ENCODE measurements around the gene G3BP2. TPM values are rescaled to one million over a fixed set of nuclear protein-coding genes. Genes with fewer than 3 reads are reported as not detected.

The G3BP2 gene
- total and polyA plus RNA-seq, 2 of the 8 experiments (the other 6 are each of a cell fraction or from before 2014, with no cell fraction given): 83.7 to 378 TPM

DNA sequence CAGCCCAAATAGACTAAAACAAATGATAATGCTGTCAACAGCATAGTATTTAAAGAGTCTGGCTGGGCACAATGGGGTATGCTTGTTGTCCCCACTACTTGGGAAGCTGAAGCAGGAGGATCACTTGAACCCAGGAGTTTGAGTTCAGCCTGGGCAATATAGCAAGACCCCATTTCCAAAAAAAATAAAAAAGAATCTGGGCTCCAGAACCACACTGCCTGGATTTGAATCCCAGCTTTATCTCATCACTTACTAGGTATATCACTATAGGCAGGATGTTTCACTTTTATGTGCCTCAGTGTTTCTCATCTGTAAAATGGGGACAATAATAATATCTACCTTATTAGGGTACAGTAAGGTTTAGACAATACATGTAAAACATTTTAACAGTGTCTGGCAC is 5.3 kb upstream of the G3BP2 start:
- Histone ChIP-seq H3K18ac (ENCODE audit: extremely low read depth, low read length) (no peak overlapping the region), H3K9me3 (ENCODE audit: insufficient read depth in 2 of 2, low read depth in 1 of 2, low read length in 1 of 2) (no peaks in the 10 kb centered on the region), H4K91ac (replicated peaks; ENCODE audit: insufficient read length, low read length) (no peak overlapping the region), H4K5ac (ENCODE audit: insufficient read length, low read depth, low read length) (no peak overlapping the region), H2BK15ac (ENCODE audit: low read length) (no peak overlapping the region), H2AK5ac (ENCODE audit: low read depth, low read length) (no peak overlapping the region; the same call in 1 of the 2 replicates), H3K4me3 (ENCODE audit: extremely low read depth in 1 of 4, insufficient read depth in 2 of 4, low read depth in 3 of 4, low read length in 4 of 4) (no peak overlapping the region), H2BK5ac (ENCODE audit: low read depth, low read length) (no peak overlapping the region), H3K14ac (ENCODE audit: insufficient read length) (no peak overlapping the region), H2BK120ac (replicated peaks; ENCODE audit: low read depth, low read length) (no peak overlapping the region), H3K27me3 (replicated peaks in 1 of 4; ENCODE audit: control insufficient read depth in 3 of 4, extremely low read depth in 1 of 4, insufficient read depth in 3 of 4, low read length in 3 of 4) (no peaks in the 10 kb centered on the region), H2BK20ac (ENCODE audit: low read length) (no peak overlapping the region), H3K4me2 (ENCODE audit: insufficient read depth in 1 of 2, low read depth in 2 of 2, low read length in 2 of 2) (no peak overlapping the region), H3K23ac (ENCODE audit: insufficient read length) (no peak overlapping the region), H2AFZ (ENCODE audit: low read length) (no peak overlapping the region), H3K9ac (replicated peaks in 1 of 4; ENCODE audit: extremely low read depth in 1 of 4, low read depth in 3 of 4, low read length in 3 of 4) (no peak overlapping the region), H3K4me1 (replicated peaks in 1 of 4; ENCODE audit: control insufficient read depth in 3 of 4, insufficient read depth in 4 of 4, low read length in 3 of 4) (peaks cover 3 to 11% (median 7%) of the 10 kb centered on the region in 4 experiments), H4K8ac (ENCODE audit: extremely low read depth, insufficient read depth, low read length) (no peak overlapping the region), H3K56ac (replicated peaks; ENCODE audit: insufficient read length, low read depth, low read length) (no peak overlapping the region), H2BK12ac (ENCODE audit: low read depth, low read length) (no peak overlapping the region), H4K20me1 (replicated peaks in 1 of 2; ENCODE audit: control insufficient read depth in 1 of 2, insufficient read depth in 2 of 2, low read length in 2 of 2) (peaks cover 0 to 2% of the 10 kb centered on the region in 2 experiments), H3K79me2 (ENCODE audit: control insufficient read depth in 1 of 2, insufficient read depth in 2 of 2, low read length in 2 of 2) (peaks cover 4 to 58% of the 10 kb centered on the region in 2 experiments; a peak in 3 of 4 replicates), H3K79me1 (ENCODE audit: low read depth, low read length) (peaks cover 5% of the 10 kb centered on the region), H3K27ac (ENCODE audit: low read depth, low read length) (no peak overlapping the region), H3K23me2 (ENCODE audit: low read depth, low read length) (no peaks in the 10 kb centered on the region), H3K36me3 (ENCODE audit: control insufficient read depth in 2 of 4, insufficient read depth in 4 of 4, low read length in 3 of 4) (peaks cover 0 to 4% (median 2%) of the 10 kb centered on the region in 4 experiments; a peak in 3 of 8 replicates), H3K4ac (replicated peaks; ENCODE audit: insufficient read length, low read depth, low read length) (no peak overlapping the region)
- ChIA-PET POLR2A (ENCODE audit: partially characterized antibody) (interaction anchor here (0.6 to 0.7 kb wide), 2 partner anchors 15 to 62 kb away, joined by 3 read pairs; no protein-coding TSS in a partner anchor), CTCF (ENCODE audit: partially characterized antibody) (interaction anchor here (1.2 to 1.5 kb wide), 2 partner anchors 25 to 63 kb away, joined by 3 to 4 read pairs; no protein-coding TSS in a partner anchor)
- FAIRE-seq (no peak), DNase-seq (ENCODE audit: low read depth in 1 of 2, low spot score in 2 of 2) (no peak)
- TF ChIP-seq HDAC2 (IDR thresholded peaks at IDR 0.05; ENCODE audit: borderline replicate concordance in 1 of 2, low read depth in 2 of 2, low read length in 2 of 2) (no peak), POU5F1 (IDR thresholded peaks at IDR 0.05; ENCODE audit: low read depth, low read length) (no peak), TAF1 (IDR thresholded peaks at IDR 0.05; ENCODE audit: low read depth, low read length) (no peak), KDM1A (IDR thresholded peaks at IDR 0.05; ENCODE audit: borderline replicate concordance, low read length) (peak; percentile 66; the same call in 1 of the 2 replicates), TEAD4 (IDR thresholded peaks at IDR 0.05; ENCODE audit: low read depth, low read length) (no peak), TCF12 (IDR thresholded peaks at IDR 0.05; ENCODE audit: low read depth, low read length) (no peak), EGR1 (IDR thresholded peaks at IDR 0.05; ENCODE audit: borderline replicate concordance, low read depth, low read length) (no peak)
